Osteocyte (in vitro differentiated cells): ENCODE data around the gene TOGARAM2. TPM values are rescaled to one million over a fixed set of nuclear protein-coding genes. Genes with fewer than 3 reads are reported as not detected.

Experiments used
- DNase-seq: peaks from one replicate; pipeline ENCODE4 v3.0.0; 2021; ENCODE audit warnings: mixed read lengths; ENCODE audit not compliant: unreplicated experiment; ENCODE audit errors: extremely low spot score
- H3K27ac Mint-ChIP-seq: one replicate; pipeline ENCODE4 v1.8.0; 2021; ENCODE audit warnings: mild to moderate bottlenecking, mixed read lengths; ENCODE audit not compliant: unreplicated experiment
- H3K27me3 Mint-ChIP-seq: one replicate; pipeline ENCODE4 v1.8.0; 2021; ENCODE audit warnings: mixed read lengths; ENCODE audit not compliant: unreplicated experiment
- H3K36me3 Mint-ChIP-seq: one replicate; pipeline ENCODE4 v1.8.0; 2021; ENCODE audit warnings: mixed read lengths; ENCODE audit not compliant: unreplicated experiment
- H3K4me1 Mint-ChIP-seq: one replicate; pipeline ENCODE4 v1.8.0; 2021; ENCODE audit warnings: mixed read lengths; ENCODE audit not compliant: unreplicated experiment
- H3K4me3 Mint-ChIP-seq: one replicate; pipeline ENCODE4 v1.8.0; 2021; ENCODE audit warnings: mild to moderate bottlenecking, moderate library complexity, mixed read lengths; ENCODE audit not compliant: unreplicated experiment
- H3K9me3 Mint-ChIP-seq: one replicate; pipeline ENCODE4 v1.8.0; 2021; ENCODE audit warnings: mixed read lengths; ENCODE audit not compliant: unreplicated experiment
- total RNA-seq: library from RNA; stranded (reverse); gene quantifications from 2 replicates; pipeline ENCODE4 v1.2.1, GENCODE V29; 2021
- TF ChIP-seq, protein P1 (sequence below): fragments of 200-600 bp; sonication (generic); IDR thresholded peaks from 2 replicates; pipeline ENCODE4 v1.5.0; 2021; ENCODE audit warnings: antibody characterized with exemption, mild to moderate bottlenecking, moderate library complexity

TOGARAM2 gene
- total RNA-seq, 1 donor from 2014 or later, result not detected

- Mint-ChIP-seq H3K4me3 (no peak overlapping the region), H3K9me3 (peaks cover 4% of the 10 kb centered on the region), H3K4me1 (peaks cover 5% of the 10 kb centered on the region), H3K27ac (no peak overlapping the region), H3K27me3 (peaks cover 6% of the 10 kb centered on the region), H3K36me3 (no peaks in the 10 kb centered on the region)
- TF ChIP-seq, protein P1, sequence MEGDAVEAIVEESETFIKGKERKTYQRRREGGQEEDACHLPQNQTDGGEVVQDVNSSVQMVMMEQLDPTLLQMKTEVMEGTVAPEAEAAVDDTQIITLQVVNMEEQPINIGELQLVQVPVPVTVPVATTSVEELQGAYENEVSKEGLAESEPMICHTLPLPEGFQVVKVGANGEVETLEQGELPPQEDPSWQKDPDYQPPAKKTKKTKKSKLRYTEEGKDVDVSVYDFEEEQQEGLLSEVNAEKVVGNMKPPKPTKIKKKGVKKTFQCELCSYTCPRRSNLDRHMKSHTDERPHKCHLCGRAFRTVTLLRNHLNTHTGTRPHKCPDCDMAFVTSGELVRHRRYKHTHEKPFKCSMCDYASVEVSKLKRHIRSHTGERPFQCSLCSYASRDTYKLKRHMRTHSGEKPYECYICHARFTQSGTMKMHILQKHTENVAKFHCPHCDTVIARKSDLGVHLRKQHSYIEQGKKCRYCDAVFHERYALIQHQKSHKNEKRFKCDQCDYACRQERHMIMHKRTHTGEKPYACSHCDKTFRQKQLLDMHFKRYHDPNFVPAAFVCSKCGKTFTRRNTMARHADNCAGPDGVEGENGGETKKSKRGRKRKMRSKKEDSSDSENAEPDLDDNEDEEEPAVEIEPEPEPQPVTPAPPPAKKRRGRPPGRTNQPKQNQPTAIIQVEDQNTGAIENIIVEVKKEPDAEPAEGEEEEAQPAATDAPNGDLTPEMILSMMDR, result no peak
- DNase-seq, result no peak
These were observed 18.6 kb upstream of the TOGARAM2 start for GRCh38 chr2:28962505-28962904.

- Mint-ChIP-seq H3K27ac (no peak overlapping the region), H3K36me3 (no peaks in the 10 kb centered on the region), H3K4me3 (no peak overlapping the region), H3K9me3 (no peaks in the 10 kb centered on the region), H3K4me1 (no peaks in the 10 kb centered on the region), H3K27me3 (peaks cover 8% of the 10 kb centered on the region)
- DNase-seq, result no peak
- TF ChIP-seq, protein P1, result no peak
These were observed 10.5 kb upstream of the TOGARAM2 start for GRCh38 chr2:28970464-28971160.

- Mint-ChIP-seq H3K4me3 (no peak overlapping the region), H3K9me3 (no peaks in the 10 kb centered on the region), H3K27ac (no peak overlapping the region), H3K36me3 (no peaks in the 10 kb centered on the region), H3K4me1 (no peaks in the 10 kb centered on the region), H3K27me3 (peaks cover 6% of the 10 kb centered on the region)
- TF ChIP-seq, protein P1, result no peak
- no peak for DNase-seq
These were observed 8.2 kb upstream of the TOGARAM2 start for GRCh38 chr2:28972778-28973335.

DNA sequence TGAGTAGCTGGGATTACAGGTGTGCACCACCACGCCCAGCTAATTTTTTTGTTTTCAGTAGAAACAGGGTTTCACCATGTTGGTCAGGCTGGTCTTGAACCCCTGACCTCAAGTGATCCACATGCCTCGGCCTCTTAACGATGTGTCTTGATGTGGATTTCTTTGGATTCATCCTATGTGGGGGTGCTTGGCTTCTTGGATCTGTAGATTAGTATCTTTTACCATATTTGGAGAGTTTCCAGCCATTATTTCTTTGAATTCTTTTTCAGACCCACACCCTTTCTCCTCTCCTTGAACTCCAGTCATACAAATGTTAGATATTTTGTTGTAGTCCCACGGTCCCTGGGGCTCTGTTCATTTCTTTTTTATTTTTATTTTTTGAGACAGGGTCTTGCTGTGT, 6.8 kb upstream of the TOGARAM2 start:
- TF ChIP-seq, protein P1, result no peak
- Mint-ChIP-seq H3K27ac (no peak overlapping the region), H3K4me3 (no peak overlapping the region), H3K27me3 (peaks cover 2% of the 10 kb centered on the region), H3K36me3 (no peaks in the 10 kb centered on the region), H3K9me3 (no peaks in the 10 kb centered on the region), H3K4me1 (no peaks in the 10 kb centered on the region)
- no peak for DNase-seq

- DNase-seq, result no peak
- Mint-ChIP-seq H3K36me3 (no peaks in the 10 kb centered on the region), H3K4me3 (no peak overlapping the region), H3K27me3 (peaks cover 2% of the 10 kb centered on the region), H3K27ac (no peak overlapping the region), H3K4me1 (no peaks in the 10 kb centered on the region), H3K9me3 (no peaks in the 10 kb centered on the region)
- TF ChIP-seq, protein P1, result no peak
These were observed 5.4 kb upstream of the TOGARAM2 start for GRCh38 chr2:28975671-28976070.
